GM12864 (cell line): ENCODE data around the gene PVR.
"Not testable (repeated sequence)": the region's sequence is repeated elsewhere in the genome, so short reads cannot be mapped to it uniquely, and the experiment has no call there.

Source experiments
- DNase-seq: peaks from one replicate; pipeline ENCODE4 v3.0.0-alpha.2; 2011; ENCODE audit warnings: low read depth
- H3K4me3 ChIP-seq: 2 replicates; pipeline ENCODE4 v1.5.1; 2011; ENCODE audit warnings: mild to moderate bottlenecking, low read depth, low read length, control low read depth
- TF ChIP-seq, protein P1 (sequence below): IDR thresholded peaks from 2 replicates; pipeline ENCODE4 v1.5.1; 2011; ENCODE audit warnings: low read depth, mild to moderate bottlenecking, moderate library complexity, low read length, control low read depth, inconsistent platforms; ENCODE audit errors: missing control alignments

The PVR gene

GRCh38 chr19:44662691-44663385, 19.1 kb downstream of the PVR start:
- no peak for DNase-seq
- H3K4me3 ChIP-seq: no peak overlapping the region
- TF ChIP-seq, protein P1, sequence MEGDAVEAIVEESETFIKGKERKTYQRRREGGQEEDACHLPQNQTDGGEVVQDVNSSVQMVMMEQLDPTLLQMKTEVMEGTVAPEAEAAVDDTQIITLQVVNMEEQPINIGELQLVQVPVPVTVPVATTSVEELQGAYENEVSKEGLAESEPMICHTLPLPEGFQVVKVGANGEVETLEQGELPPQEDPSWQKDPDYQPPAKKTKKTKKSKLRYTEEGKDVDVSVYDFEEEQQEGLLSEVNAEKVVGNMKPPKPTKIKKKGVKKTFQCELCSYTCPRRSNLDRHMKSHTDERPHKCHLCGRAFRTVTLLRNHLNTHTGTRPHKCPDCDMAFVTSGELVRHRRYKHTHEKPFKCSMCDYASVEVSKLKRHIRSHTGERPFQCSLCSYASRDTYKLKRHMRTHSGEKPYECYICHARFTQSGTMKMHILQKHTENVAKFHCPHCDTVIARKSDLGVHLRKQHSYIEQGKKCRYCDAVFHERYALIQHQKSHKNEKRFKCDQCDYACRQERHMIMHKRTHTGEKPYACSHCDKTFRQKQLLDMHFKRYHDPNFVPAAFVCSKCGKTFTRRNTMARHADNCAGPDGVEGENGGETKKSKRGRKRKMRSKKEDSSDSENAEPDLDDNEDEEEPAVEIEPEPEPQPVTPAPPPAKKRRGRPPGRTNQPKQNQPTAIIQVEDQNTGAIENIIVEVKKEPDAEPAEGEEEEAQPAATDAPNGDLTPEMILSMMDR: no peak

DNA sequence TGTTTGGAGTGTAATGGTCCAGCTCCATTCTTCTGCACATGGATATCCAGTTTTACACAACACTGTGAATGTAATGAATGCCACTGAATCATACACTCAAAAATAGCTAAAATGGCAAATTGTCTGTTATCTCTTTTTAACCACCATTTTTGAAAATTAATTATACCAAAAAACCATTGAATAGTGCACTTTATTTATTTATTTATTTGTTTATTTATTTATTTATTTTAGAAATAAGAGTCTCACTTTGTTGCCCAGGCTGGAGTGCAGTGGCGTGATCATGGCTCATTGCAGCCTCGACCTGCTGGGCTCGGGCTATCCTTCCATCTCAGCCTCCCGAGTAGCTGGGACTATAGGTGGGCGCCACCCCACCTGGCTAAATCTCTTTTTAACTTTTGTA, 20.3 kb downstream of the PVR start:
- TF ChIP-seq, protein P1: no peak
- H3K4me3 ChIP-seq: no peak overlapping the region
- DNase-seq: no peak

GRCh38 chr19:44664976-44665375, 21.3 kb downstream of the PVR start:
- DNase-seq: no peak
- no peak overlapping the region for H3K4me3 ChIP-seq
- TF ChIP-seq, protein P1: no peak

DNA sequence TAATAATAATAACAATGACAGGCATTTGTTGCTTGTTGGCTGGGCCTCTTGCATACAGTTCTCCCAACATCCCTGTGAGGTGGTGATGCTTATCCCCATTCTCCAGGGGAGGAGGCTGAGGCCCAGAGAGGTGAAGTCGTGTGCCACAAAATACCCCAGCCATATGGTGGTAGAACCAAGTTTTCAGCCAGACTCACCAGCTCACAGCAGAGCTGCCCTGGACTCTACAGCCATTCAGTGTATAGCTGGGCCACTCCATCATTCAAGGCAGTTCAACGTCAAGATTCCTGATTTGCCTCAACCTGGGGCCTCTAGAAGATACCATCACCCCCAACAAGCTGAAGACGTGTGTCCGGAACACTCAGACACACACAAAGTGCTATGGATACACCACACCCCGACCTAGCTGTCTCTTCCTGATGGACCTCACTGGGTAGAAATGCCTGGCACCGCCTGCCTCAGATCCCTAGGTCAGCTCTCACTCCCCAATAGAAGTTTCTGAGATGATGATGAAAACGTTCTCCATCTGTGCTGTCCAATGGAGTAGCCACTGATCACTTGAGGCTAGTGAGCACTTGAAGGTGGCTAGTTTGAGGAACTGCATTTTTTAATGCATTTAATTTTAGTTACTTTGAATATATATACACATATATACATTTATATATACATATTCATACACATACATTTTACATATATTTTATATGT, 23.3 kb downstream of the PVR start:
- H3K4me3 ChIP-seq: no peak overlapping the region
- no peak for DNase-seq

GRCh38 chr19:44668985-44669764, 25.5 kb downstream of the PVR start:
- TF ChIP-seq, protein P1: no peak
- no peak overlapping the region for H3K4me3 ChIP-seq
- no peak for DNase-seq

More for the DNA sequence above, 23.3 kb downstream of the PVR start:
- TF ChIP-seq, protein P1: no peak

GRCh38 chr19:44670027-44670426, 26.3 kb downstream of the PVR start:
- not testable (repeated sequence) for H3K4me3 ChIP-seq, DNase-seq

DNA sequence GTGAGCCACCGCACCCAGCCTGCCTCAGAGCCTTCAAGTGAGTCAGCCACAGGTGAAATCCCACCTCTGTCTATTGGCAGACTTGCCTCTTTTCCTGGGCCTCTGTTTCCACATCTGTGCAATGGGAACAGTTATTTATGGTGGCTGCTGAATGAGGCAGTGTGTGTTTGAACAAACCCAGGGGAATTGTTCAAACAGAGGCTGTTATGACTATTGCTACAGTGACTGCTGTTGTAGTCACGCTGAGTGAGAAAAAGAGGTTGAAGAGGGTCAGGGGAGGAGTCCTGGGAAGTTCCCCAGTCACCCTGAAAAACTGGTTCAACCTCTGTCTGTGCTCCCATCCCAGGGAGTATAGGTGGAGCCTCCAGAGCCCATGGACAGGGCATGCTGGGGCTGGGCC, 27.7 kb downstream of the PVR start, which contains the start of gene CEACAM19:
TSS of gene CEACAM19 (plus strand) at position 83 of the 400 bp plus-strand sequence. CDS start 450 bp downstream, outside the sequence.
- no peak for DNase-seq
- TF ChIP-seq, protein P1: no peak
- no peak within 1 kb of the TSS for H3K4me3 ChIP-seq
